K562 (cell line): ENCODE data around the gene PLEKHA7. TPM values are rescaled to one million over a fixed set of nuclear protein-coding genes. Genes with fewer than 3 reads are reported as not detected.
A peak's percentile ranks its signal among the peaks of the same experiment; 100 is the strongest.

Experiments used
- ATAC-seq: fragments of 200-7000 bp; cut with Tn5 transposase; 3 replicates; pipeline ENCODE4 v1.9.1; 2020; ENCODE audit warnings: moderate library complexity
- BruUV-seq: library from RNA; stranded (reverse); fragments of 400-500 nt; replicated peaks from 2 replicates; lab custom pipeline; 2021; lab: Mats Ljungman, UMichigan
- CTCF ChIA-PET: fragments of 300-600 bp; formaldehyde crosslinking; extraction: SDS; loops from one replicate; lab custom pipeline; 2021; ENCODE audit warnings: low intra/inter-chr PET ratio; lab: Yijun Ruan, JAX
- POLR2A ChIA-PET: fragments of 300-600, 350-650 bp; sonication (Branson Sonifier 250); formaldehyde crosslinking; extraction: SDS; loops from one replicate; lab custom pipeline; 2021; ENCODE audit warnings: antibody characterized with exemption, inconsistent platforms; lab: Yijun Ruan, JAX
- DNase-seq, 4 experiments: peaks; one replicate each; pipeline versions ENCODE4 v3.0.0 to v3.0.0-alpha.2; 2011 to 2018; ENCODE audit warnings: low spot score in 3 of 4, mixed read lengths in 3 of 4; ENCODE audit errors: extremely low read depth in 1 of 4
- FAIRE-seq: peaks from 2 replicates; lab custom pipeline; 2011; peaks lifted over from hg19 to GRCh38; lab: Jason Lieb, UNC
- H2AFZ ChIP-seq: 2 replicates; pipeline ENCODE4 v1.6.0; 2011; ENCODE audit warnings: low read depth, low read length, control low read depth, inconsistent platforms
- H3K27ac ChIP-seq: fragments of 200-600 bp; 3 replicates; pipeline ENCODE4 v1.8.0; 2011; ENCODE audit warnings: low read depth, mild to moderate bottlenecking, control low read depth, inconsistent platforms, low read length, moderate library complexity, mixed read lengths; ENCODE audit errors: extremely low read depth
- H3K27me3 ChIP-seq, 2 experiments: fragments of 300-600 bp in 1 of 2; 2 replicates in 1 of 2; 3 replicates in 1 of 2; pipeline versions ENCODE4 v1.6.0 to v1.8.0; 2011; ENCODE audit warnings: inconsistent platforms in 2 of 2, low read length in 2 of 2, mild to moderate bottlenecking in 1 of 2, mixed read lengths in 1 of 2, moderate library complexity in 1 of 2; ENCODE audit not compliant: control insufficient read depth in 2 of 2, insufficient read depth in 2 of 2
- H3K36me3 ChIP-seq: fragments of 300-600 bp; 3 replicates; pipeline ENCODE4 v1.8.0; 2011; ENCODE audit warnings: mild to moderate bottlenecking, low read length, inconsistent platforms; ENCODE audit not compliant: control insufficient read depth, insufficient read depth
- H3K4me1 ChIP-seq, 2 experiments: fragments of 200-600 bp in 1 of 2; replicated peaks in 1 of 2; 2 replicates in 1 of 2; 3 replicates in 1 of 2; pipeline versions ENCODE4 v1.5.1 to v1.8.0; 2011; ENCODE audit warnings: inconsistent platforms in 2 of 2, low read length in 2 of 2, mild to moderate bottlenecking in 1 of 2, mixed read lengths in 1 of 2, moderate library complexity in 1 of 2; ENCODE audit not compliant: control insufficient read depth in 2 of 2, insufficient read depth in 2 of 2
- H3K4me2 ChIP-seq: 2 replicates; pipeline ENCODE4 v1.6.1; 2011; ENCODE audit warnings: low read length, control low read depth, inconsistent platforms, mixed read lengths; ENCODE audit not compliant: insufficient read depth
- H3K4me3 ChIP-seq: fragments of 200-600 bp; sonication (generic), shearing (Covaris generic); 2 replicates; pipeline ENCODE4 v1.5.1; 2016; ENCODE audit warnings: control low read depth, inconsistent platforms
- H3K79me2 ChIP-seq: fragments of 200-600 bp; 3 replicates; pipeline ENCODE4 v1.8.0; 2011; ENCODE audit warnings: low read length, inconsistent platforms; ENCODE audit not compliant: control insufficient read depth, insufficient read depth
- H3K9ac ChIP-seq, 2 experiments: 2 replicates each; pipeline versions ENCODE4 v1.6.0 to v1.6.1; 2011; ENCODE audit warnings: low read depth in 2 of 2, low read length in 2 of 2, control low read depth in 1 of 2, inconsistent platforms in 1 of 2, mild to moderate bottlenecking in 1 of 2, mixed read lengths in 1 of 2; ENCODE audit not compliant: insufficient read depth in 1 of 2
- H3K9me1 ChIP-seq: one replicate; pipeline ENCODE4 v1.6.0; 2011; ENCODE audit warnings: inconsistent platforms, mild to moderate bottlenecking, low read length, moderate library complexity; ENCODE audit not compliant: control insufficient read depth, insufficient read depth
- H3K9me3 ChIP-seq: replicated peaks from 2 replicates; pipeline ENCODE4 v1.5.1; 2011; ENCODE audit warnings: low read depth, low read length, inconsistent platforms; ENCODE audit not compliant: control insufficient read depth, insufficient read depth
- H4K20me1 ChIP-seq: replicated peaks from 2 replicates; pipeline ENCODE4 v1.6.1; 2011; ENCODE audit warnings: low read length, inconsistent platforms, mixed read lengths; ENCODE audit not compliant: control insufficient read depth, insufficient read depth
- HIVEP1 ChIP-seq: fragments of 250-450 bp; sonication (Bioruptor Pico); IDR thresholded peaks from 2 replicates; pipeline ENCODE4 v1.4.0; 2020; ENCODE audit warnings: mild to moderate bottlenecking
- RUNX1 ChIP-seq: sonication (generic); IDR thresholded peaks from 2 replicates; pipeline ENCODE4 v1.6.1; 2016; ENCODE audit warnings: antibody characterized with exemption, low read depth
- TAL1 ChIP-seq: fragments of 450-650 bp; IDR thresholded peaks from 2 replicates; pipeline ENCODE4 v1.6.1; 2016; ENCODE audit warnings: mild to moderate bottlenecking
- ZNF551 ChIP-seq: fragments of 250-450 bp; sonication (Bioruptor Pico); IDR thresholded peaks from 2 replicates; pipeline ENCODE4 v1.5.0; 2021; ENCODE audit warnings: mild to moderate bottlenecking, moderate library complexity
- WGBS: fragments of 100-300 bp; shearing (Covaris generic); methylation state at CpG from one replicate; pipeline ENCODE4 v1.1.6; 2016; ENCODE audit warnings: low coverage, mixed read lengths; ENCODE audit not compliant: insufficient coverage; ENCODE audit errors: missing lambda C conversion rate; 5-methylcytosine and 5-hydroxymethylcytosine counted together
- in situ Hi-C: fragments of 300-500 bp; cut with MboI; formaldehyde crosslinking; loops from 4 replicates; pipeline ENCODE4 v1.15.0; 2018; ENCODE audit warnings: inconsistent platforms, mixed read lengths
- intact Hi-C: fragments of 100-400 bp; cut with micrococcal nuclease; formaldehyde crosslinking; loops from 2 replicates; pipeline ENCODE4 v1.14.2; 2022
- polyA plus RNA-seq, 8 experiments: library from polyadenylated mRNA; depleted of rRNA in 4 of 8; stranded (reverse) in 5 of 8; unstranded in 3 of 8; fragments of >200 nt; fragmentation: Nextera tagmentation in 2 of 8; fragmentation: Illumina TruSeq in 1 of 8; extraction: Ambion mirVana in 2 of 8; extraction: Trizol in 1 of 8; gene quantifications; 2 replicates each; pipeline versions ENCODE4 v1.2.1 to v1.2.3, GENCODE V29; 2011 to 2014; ENCODE audit warnings: inconsistent platforms in 1 of 8, missing spikeins in 1 of 8
- total RNA-seq, 7 experiments: library from RNA; depleted of rRNA in 6 of 7; stranded (reverse); fragments of >200 nt in 6 of 7; fragmentation: Illumina TruSeq in 2 of 7; extraction: Trizol in 2 of 7; gene quantifications; 2 replicates each; pipeline versions ENCODE4 v1.2.1 to v1.2.3, GENCODE V29; 2011 to 2021; ENCODE audit warnings: low replicate concordance in 1 of 7
- TF ChIP-seq, protein P1 (sequence below): fragments of 450-650 bp; IDR thresholded peaks from 2 replicates; pipeline ENCODE4 v1.6.1; 2018; ENCODE audit not compliant: partially characterized antibody

Gene PLEKHA7
- total and polyA plus RNA-seq, 9 of the 15 experiments (the other 6 are each of a cell fraction or from before 2014, with no cell fraction given): 0.06 to 0.77 (median 0.20) TPM; not detected in 1

DNA sequence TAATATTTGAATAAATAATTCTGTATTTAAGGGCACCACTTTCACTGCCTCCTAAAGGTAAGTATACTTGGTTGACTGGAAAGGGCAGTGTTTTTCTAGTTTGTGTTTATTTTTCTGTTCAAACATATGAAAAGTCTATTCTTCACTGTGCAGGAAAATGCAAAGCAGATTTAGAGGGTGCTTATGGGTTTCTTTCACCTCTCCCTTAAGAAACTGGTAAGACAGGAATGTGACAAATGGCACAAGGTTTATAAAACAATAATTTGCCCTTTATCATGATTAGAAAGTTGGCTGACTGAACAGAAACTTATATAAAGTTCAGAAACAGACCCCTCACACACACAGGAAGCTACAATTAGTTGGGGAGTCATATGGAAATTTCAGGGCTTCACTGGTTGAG, 60.6 kb downstream of the PLEKHA7 start:
- Histone ChIP-seq H2AFZ (no peak overlapping the region), H3K79me2 (no peaks in the 10 kb centered on the region), H3K9me3 (no peaks in the 10 kb centered on the region), H3K9ac (no peak overlapping the region), H3K4me2 (no peak overlapping the region), H3K4me1 (no peaks in the 10 kb centered on the region), H3K4me3 (no peak overlapping the region), H3K36me3 (no peaks in the 10 kb centered on the region), H4K20me1 (no peaks in the 10 kb centered on the region), H3K27me3 (peaks cover 7 to 11% of the 10 kb centered on the region in 2 experiments; a peak in 4 of 5 replicates), H3K9me1 (no peaks in the 10 kb centered on the region), H3K27ac (no peak overlapping the region)
- CTCF ChIA-PET: no interaction called here
- TF ChIP-seq RUNX1 (no peak), HIVEP1 (CRISPR knock-in tag) (no peak), ZNF551 (CRISPR knock-in tag) (no peak)
- no peak for DNase-seq
- in situ Hi-C loops: loop anchor here (10.0 kb wide), 1 partner anchor 261 kb away; no protein-coding TSS in a partner anchor
- no peak for ATAC-seq
- no peak for FAIRE-seq
- intact Hi-C loops: no loop called here
- POLR2A ChIA-PET: no interaction called here
- BruUV-seq: no TSS peak

DNA sequence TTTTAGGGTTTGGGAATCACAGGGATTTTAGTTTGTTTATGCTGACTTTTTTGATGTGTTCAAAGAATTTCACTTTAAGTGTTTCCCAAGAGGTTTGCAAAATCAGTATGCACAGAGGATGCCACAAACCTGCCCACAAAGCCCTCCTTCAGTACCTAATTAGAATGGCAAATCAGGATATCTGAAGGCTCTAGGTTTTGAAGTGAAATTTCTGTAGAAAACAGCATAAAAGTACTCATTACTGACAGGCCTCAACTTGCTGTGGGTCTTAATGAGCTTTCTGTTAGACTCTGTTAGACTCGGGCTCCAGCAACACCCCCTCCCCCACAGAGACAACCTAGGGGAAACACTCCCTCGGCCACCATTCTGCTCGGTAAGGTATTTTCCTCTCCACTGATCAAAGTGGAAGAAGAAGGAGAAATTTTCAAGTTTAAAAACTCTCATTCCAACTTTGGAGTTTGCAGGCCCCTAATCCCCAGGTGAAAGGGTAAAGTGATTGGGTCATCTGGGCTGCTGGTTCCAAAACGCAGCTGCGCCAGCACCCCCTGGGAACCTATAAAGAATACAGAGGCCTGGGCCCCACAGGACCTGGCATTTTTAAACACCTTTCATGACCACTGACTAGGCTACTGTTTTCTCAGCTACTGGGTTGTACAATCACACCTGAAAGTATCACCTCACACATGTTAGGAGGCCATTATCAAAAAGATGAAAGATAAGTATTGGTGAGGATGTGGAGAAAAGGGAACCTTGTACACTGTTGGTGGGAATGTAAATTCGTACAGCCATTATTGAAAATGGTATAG, 67.5 kb downstream of the PLEKHA7 start:
- POLR2A ChIA-PET: interaction anchor here (0.6 to 1.0 kb wide), 4 partner anchors 10 to 131 kb away, joined by 3 to 4 read pairs (median 3); partner anchors contain the start of gene RPS13
- in situ Hi-C loops: loop anchor here (5.0 kb wide), 1 partner anchor 121 kb away; no protein-coding TSS in a partner anchor

More for the DNA sequence above, 67.5 kb downstream of the PLEKHA7 start:
- intact Hi-C loops: loop anchor here (1.0 to 5.0 kb wide), 4 partner anchors 117 to 441 kb away; partner anchors contain the start of gene KCNJ11
- Histone ChIP-seq H3K27ac (no peak overlapping the region), H3K27me3 (peaks cover 0 to 7% of the 10 kb centered on the region in 2 experiments; a peak in 2 of 5 replicates), H3K9me3 (no peaks in the 10 kb centered on the region), H3K4me3 (no peak overlapping the region), H2AFZ (peak overlapping the region; percentile 41; the same call in 1 of the 2 replicates), H3K9me1 (no peaks in the 10 kb centered on the region), H3K36me3 (no peaks in the 10 kb centered on the region), H3K4me1 (no peaks in the 10 kb centered on the region), H3K4me2 (no peak overlapping the region), H3K79me2 (no peaks in the 10 kb centered on the region)
- no TSS peak for BruUV-seq
- 22% methylated on average over 6 of the region's 6 CpGs for WGBS
- no peak for ATAC-seq
- TF ChIP-seq TAL1: no peak
- TF ChIP-seq, protein P1, sequence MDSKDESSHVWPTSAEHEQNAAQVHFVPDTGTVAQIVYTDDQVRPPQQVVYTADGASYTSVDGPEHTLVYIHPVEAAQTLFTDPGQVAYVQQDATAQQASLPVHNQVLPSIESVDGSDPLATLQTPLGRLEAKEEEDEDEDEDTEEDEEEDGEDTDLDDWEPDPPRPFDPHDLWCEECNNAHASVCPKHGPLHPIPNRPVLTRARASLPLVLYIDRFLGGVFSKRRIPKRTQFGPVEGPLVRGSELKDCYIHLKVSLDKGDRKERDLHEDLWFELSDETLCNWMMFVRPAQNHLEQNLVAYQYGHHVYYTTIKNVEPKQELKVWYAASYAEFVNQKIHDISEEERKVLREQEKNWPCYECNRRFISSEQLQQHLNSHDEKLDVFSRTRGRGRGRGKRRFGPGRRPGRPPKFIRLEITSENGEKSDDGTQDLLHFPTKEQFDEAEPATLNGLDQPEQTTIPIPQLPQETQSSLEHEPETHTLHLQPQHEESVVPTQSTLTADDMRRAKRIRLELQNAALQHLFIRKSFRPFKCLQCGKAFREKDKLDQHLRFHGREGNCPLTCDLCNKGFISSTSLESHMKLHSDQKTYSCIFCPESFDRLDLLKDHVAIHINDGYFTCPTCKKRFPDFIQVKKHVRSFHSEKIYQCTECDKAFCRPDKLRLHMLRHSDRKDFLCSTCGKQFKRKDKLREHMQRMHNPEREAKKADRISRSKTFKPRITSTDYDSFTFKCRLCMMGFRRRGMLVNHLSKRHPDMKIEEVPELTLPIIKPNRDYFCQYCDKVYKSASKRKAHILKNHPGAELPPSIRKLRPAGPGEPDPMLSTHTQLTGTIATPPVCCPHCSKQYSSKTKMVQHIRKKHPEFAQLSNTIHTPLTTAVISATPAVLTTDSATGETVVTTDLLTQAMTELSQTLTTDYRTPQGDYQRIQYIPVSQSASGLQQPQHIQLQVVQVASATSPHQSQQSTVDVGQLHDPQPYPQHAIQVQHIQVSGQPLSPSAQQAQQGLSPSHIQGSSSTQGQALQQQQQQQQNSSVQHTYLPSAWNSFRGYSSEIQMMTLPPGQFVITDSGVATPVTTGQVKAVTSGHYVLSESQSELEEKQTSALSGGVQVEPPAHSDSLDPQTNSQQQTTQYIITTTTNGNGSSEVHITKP: peak; percentile 36
- TF ChIP-seq, all 486 proteins: peak for 1
- CTCF ChIA-PET: interaction anchor here (0.7 to 1.3 kb wide), 2 partner anchors 117 to 558 kb away, joined by 5 read pairs; no protein-coding TSS in a partner anchor
- FAIRE-seq (no peak), DNase-seq (no peak)
- no peak overlapping the region for H3K9ac ChIP-seq
- no peaks in the 10 kb centered on the region for H4K20me1 ChIP-seq
